ENCODE data around the gene PSMG4.
"Not testable (repeated sequence)": the region's sequence is repeated elsewhere in the genome, so short reads cannot be mapped to it uniquely, and the experiment has no call there.

Gene PSMG4

DNA sequence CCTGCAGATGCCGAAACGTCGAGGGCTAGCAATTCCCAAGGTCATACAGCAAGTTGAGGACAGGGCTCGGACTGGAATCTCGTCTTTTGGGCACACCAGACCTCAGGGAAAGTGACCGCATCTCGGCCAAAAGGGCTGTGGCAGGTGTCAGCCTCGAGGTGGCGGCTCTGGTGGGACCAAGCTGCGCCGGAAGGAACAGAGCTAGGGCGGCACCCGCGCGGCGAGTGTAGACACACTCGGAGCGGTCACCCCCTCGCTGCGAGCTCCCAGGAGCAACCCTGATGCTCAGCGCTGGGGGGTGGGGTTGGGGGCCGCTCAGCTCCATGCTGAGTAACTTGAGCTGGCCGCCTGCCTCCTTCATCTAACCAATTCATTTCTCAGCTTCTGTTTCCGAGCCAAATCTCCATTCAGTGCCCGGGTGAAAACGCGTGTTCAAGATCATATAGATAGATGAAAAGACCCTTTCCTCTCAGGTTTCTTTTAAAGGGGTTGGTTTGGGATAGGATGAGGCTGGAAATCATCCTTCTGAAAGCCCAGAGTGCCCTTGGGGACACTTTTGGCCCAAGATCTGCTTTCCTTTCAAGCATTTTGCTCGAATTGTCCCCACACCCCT lies 29.1 kb upstream of the PSMG4 start:
- no peak for DNase-seq (ENCODE audit: low read depth, low spot score)
- H3K27ac ChIP-seq: no peak overlapping the region

DNA sequence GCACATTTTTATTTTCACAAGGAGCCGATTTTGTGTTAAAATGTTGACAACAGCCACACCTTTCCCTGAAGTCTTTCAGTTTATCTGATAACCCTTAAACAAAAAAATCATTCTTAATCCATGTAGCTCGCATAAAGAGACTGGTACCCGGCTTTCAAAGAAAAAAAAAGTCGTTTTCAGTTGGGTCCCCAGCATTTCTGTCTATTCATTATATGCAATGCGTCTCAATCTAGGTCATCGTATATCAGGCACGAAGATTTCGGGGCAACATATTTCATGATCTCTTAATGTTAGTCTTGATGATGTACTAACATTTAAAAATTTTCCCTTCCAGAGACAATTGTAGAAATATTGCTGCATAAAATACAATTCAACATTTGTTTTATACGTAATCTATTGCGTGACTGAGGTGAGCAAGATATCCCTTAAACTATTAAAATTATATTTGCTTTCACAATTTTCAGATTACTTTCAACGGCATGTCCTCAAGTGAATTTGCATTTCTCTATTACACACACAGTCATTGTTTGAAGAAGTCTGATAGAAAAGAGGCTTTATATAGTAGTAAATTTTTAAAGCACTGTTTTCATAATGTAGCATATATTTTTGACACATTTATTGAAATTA lies 28.4 kb upstream of the PSMG4 start:
- no peak overlapping the region for H3K27ac ChIP-seq
- DNase-seq (ENCODE audit: low read depth, low spot score): no peak

DNA sequence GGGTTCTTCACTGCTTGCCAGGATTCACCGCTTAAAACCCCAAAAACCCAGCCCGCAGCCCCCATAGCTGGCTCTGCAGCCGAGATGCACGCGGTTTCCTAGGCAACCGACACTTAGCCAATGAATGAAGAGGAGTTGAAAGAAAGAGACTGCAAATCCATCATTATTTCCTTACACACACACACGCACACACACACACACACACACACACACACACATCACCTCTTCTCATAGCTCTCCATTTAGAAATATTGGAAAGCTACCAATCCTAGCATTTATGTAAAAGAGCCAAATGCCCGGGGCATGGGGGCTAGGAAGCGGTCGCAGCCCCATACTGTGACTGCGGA lies 27.9 kb upstream of the PSMG4 start:
- H3K27ac ChIP-seq: no peak overlapping the region
- DNase-seq (ENCODE audit: low read depth, low spot score): no peak

DNA sequence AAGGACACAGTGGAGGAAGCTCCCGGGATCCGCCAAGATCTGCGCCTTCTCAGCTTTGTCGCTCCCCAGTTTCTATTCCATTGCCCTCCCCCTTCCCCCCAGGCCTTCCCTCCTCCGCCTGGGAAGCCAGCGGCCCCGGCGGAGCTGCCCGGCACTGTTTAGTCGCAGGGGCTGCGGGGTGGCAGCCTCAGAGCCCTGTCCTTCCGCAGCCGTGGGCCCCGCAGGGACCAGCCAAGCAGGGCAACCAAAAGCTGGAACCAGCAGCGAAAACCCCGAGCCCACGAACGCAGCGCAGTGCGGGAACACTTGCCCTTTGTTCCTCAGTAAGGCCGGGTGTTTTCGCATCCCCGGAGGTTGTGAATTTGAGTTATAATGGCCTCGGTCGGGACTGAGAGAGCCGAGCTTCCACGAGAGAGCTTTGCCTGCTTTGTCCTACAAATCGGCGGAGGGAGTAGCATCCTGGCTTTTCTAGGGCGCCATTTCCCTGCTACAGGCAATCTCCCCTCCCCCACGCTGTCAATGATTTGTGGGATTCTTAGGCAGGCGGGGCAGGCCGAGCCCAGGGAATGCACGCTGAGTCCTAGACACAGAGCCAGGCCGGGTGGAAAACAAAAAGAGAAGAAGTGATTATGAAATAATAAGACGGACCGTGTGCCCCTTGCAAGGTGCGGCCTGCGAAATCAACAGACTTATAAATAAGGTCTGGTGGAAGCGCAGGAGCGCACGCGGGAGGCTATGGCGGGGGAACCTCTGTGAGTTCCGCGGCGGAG lies 27.3 kb upstream of the PSMG4 start:
- no peak overlapping the region for H3K27ac ChIP-seq
- DNase-seq (ENCODE audit: low read depth, low spot score): no peak

DNA sequence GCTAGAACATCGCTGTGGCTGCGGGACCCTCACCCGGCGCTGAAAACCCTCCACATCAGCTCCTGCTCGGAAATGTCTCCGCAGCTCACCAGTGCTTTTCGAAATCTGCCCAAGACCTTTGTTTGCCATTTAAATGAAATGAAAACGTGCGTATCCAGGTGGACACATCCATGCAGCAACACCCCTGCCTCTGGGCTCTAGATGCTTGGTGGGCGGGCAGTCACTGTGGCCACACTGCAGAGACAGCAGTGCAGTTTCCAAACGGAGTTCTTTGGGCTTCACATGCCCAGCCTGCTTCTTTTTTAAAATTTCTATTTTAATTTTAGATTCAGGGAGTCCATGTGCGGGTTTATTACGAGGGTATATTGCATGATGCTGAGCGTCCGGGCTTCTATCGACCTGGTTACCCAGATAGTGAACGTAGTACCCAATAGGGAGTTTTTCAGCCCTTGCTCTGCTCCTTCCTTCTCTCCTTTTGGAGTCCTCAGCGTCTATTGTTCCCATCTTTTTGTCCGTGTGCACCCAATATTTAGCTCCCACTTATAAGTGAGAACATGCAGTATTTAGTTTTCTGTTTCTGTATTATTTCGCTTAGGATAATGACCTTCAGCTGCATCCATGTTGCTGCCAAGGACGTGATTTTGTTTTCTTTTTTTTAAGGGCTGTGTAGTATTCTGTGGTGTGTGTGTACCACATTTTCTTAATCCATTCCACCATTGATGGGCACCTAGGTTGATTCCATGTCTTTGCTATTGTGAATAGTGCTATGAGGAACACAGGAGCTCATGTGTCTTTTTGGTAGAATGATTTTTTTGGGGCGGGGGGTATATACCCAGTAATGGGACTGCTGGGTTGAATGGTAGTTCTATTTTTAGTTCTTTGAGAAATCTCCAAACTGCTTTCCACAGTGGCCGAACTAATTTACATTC lies 26.5 kb upstream of the PSMG4 start:
- DNase-seq (ENCODE audit: low read depth, low spot score): no peak
- H3K27ac ChIP-seq: no peak overlapping the region

DNA sequence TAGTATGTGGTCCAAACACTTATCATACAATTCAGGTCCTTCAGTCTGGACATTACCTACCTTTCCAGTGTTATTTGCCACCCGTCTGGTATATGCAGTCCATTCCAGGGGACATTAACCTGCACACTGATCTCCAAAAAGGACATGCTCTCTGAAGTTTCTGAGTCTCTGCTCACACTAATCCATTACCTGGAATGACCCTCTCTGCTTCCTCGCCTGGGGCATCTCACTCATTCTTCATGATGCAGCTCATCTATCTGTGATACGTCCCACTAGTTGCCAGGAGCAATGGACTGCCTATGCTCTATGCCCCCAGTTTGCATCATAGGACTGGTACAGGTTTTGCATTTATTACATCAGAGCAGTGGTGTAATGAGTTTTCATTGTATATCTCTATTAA lies 25.4 kb upstream of the PSMG4 start:
- no peak overlapping the region for H3K27ac ChIP-seq
- no peak for DNase-seq (ENCODE audit: low read depth, low spot score)

DNA sequence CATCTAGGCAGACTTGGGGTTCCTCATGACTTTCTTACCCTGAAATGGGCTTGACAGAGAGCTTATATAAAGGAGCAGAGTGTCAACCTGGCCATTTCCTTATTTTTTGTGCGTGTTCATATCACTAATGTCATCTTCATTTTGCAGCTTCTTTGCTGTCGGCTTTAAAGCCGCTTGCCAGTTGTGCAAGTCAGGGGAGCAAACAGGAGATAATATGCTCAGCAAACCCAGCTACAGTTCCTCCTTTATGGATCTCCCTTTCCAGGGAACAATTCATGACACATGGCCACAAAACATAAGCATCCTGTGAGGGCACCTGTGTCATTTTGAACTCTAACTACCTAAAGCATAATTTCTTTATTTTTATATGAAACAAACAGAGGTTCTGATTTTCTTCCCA lies 24.8 kb upstream of the PSMG4 start:
- H3K27ac ChIP-seq: no peak overlapping the region
- no peak for DNase-seq (ENCODE audit: low read depth, low spot score)

DNA sequence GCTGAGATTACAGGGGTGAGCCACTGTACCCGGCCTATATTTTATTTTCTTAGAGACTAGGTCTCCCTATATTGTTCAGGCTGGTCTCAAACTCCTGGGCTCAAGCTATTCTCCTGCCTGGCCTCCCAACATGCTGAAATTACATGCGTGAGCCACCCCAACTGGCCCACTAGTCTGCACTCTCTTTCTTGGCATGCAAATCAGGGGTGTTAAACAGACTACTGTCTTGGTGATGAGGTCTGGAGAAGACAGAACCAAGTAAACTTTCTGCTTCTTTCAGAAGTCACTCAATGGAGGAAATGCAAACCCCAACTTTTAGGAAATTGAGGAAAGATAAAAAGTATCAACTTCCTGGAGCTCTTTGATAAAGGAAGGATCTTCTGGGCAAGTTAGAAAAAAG lies 23.3 kb upstream of the PSMG4 start:
- H3K27ac ChIP-seq: no peak overlapping the region
- DNase-seq (ENCODE audit: low read depth, low spot score): no peak

DNA sequence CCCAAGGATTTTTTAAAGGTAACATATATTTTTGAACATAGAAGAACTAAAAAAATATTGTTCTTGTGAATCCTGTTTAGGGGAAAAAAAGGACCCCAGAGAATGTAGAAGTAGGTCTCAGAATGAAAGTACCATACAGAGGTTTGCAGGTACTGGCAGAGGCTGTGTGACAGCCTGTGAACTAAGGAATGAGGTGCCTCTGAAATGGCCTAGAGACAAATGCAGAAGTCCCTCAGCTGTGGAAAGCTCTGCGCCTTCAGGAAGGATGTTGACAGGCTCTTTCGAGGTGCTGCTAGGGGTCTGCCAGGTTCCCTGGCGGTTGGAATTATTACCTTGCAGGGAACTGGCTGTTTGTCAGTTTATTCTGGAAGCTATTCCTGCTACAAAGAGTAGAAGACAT lies 22.7 kb upstream of the PSMG4 start:
- no peak for DNase-seq (ENCODE audit: low read depth, low spot score)
- H3K27ac ChIP-seq: no peak overlapping the region

DNA sequence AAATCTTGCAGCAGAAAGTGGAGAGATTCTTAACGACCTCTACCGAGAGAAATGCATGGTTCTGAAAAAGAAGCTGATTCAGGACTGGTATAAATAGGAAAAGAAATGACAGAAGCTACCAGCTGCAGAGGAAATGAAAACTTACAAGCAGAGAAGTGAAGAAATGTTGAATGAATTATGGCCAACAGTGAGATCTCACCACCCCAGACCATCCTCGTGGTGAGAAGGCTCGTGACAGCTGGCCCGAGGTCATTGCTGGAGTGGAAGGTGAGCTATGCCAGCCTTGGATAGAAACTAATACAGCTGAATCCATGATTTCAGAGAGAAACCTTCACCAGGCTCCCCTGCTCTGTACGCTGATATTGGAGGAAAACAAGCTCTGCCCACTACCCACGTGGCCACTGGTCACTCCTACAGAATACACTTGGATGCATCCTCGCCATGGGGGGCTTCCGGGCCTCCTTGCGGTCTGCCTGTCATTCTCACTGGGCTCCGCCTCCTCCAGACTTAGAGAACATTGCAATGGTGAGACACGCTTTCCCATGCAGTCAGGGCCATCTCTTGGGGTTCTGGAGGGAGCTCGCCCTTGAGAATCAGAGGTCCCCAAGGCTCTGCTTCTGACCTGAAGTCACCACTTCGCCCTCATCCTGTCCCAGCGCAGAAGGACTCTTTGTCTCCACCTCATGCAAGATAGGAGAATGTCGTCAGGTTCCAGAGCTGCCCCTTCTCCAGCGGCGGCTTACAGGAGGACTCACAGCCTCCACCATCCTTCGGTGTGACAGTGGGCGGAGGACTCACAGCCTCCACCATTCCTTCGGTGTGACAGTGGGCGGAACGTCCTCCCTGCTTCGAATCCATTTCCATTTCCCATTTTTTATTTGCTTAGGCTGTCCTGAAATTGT lies 20.7 kb upstream of the PSMG4 start:
- no peak overlapping the region for H3K27ac ChIP-seq
- no peak for DNase-seq (ENCODE audit: low read depth, low spot score)

DNA sequence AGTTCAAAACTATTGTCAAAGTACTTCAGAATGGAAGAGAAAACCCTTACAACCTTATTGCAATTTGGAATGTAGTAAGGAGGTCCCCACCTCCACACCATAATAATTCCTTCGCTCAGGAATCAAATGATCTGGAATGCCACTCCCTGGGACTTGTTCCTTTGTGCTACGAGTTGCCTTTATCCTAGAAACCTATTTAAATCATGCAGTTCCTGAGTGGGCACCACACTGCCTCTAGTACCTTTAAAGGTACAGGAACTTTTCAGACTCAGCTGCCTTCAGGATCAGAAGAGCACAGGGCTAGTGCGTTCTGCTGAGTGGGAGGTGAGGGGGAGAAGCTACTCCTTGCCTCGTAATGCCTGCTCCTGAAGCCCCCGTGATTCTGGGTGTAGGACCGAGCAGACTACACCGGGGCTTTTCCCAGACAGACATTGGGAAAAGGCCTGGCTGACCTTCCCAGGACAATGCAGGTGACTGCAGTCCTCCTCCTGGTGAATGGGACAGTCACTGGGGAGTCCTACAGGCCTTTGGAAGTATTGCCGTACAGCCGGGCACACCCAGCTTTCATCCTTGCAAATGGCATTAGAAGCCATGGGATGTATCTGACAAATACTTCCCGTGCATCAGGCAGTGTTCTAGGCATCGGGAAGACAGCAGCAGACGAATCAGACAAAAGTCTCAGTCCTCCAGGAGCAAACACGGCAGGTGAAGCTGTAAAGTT lies 19.5 kb upstream of the PSMG4 start:
- H3K27ac ChIP-seq: no peak overlapping the region
- DNase-seq (ENCODE audit: low read depth, low spot score): no peak

DNA sequence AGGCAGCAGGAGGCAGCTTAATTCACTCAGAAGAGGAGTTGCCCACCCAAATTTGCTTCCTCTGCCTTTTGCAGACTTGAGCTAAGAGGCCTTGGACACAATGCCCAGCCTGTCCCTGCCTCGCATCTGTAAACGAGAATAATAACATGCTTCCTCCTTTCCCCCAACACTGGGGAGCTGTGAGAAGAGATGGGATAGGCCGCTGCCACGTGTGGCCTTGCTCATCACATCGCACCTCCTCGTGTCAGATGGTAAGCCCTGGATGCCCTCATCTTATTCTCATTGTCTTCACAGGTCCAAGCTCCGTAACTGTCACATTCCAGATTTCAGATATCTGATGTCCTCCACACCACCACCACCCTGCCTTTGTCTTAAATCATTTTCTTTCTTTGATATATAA lies 18.2 kb upstream of the PSMG4 start:
- no peak overlapping the region for H3K27ac ChIP-seq
- DNase-seq (ENCODE audit: low read depth, low spot score): no peak

DNA sequence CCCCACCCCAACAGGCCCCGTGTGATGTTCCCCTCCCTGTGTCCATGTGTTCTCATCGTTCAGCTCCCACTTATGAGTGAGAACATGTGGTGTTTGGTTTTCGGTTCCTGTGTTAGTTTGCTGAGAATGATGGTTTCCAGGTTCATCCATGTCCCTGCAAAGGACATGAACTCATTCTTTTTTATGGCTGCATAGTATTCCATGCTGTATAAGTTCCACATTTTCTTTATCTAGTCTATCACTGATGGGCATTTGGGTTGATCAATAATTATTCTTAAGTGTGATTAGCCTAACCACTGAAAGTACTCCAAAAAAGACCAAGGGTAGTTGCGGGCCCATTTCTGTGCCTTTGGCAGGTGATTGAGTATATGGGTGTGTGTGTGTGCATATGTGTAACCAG lies 17.0 kb upstream of the PSMG4 start:
- not testable (repeated sequence) for DNase-seq (ENCODE audit: low read depth, low spot score); H3K27ac ChIP-seq

DNA sequence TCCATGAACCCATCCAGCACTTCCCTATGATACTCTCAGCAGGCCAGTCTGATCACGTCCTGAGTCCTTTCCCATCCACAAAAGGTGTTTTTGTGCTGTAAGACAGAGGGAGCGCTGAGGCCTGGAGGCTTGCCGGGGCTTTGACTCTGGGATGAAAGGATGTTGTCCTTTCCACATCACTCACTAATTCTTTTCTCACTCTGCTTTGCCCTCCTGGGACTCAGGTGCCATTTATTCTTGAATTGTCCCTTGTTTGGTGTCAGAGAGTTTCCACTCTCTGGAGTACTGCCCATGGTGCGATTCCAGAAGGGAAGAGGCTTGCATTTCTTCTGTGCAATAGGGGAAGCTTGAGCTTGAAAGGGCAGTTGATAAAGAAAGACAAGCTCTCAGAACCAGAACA lies 16.0 kb upstream of the PSMG4 start:
- no peak for DNase-seq (ENCODE audit: low read depth, low spot score)
- H3K27ac ChIP-seq: no peak overlapping the region

DNA sequence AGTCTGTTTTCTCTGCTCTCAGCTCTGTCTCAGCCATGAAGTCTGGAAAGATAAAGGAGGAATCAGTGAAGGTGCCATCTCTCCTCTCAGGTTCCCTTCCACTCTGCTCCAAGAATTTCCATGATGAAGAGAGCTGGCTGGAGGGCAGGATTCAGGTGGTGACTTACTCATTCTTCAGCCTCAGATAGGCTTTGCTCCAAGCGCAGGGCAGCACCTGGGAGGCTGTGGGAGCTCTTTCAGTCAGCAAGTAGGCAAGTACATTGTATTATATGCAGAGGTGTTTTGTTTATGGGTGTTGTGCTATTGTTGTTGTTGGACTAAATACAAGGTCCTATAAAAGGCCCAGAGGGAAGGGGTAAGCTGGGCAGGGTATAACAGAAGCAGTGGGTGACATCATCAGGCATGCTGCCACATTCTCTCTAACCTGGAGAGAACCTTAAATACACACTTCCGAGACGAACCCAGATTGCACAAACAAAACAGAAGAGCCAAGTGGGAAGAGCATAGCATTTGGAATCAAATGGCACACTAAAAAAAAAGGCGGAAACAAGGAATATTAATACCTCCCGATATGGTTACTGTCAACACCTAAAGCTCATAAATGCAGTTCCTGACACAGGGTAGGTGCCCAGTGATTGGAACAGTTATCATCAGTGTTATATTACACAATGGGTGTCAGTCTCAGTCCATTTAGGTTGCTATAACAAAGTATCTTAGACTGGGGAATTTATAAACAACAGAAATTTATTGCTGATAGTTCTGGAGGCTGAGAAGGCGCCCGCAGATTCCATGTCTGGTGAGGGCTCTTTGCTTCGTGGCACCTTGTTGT lies 14.5 kb upstream of the PSMG4 start:
- no peak overlapping the region for H3K27ac ChIP-seq
- no peak for DNase-seq (ENCODE audit: low read depth, low spot score)

DNA sequence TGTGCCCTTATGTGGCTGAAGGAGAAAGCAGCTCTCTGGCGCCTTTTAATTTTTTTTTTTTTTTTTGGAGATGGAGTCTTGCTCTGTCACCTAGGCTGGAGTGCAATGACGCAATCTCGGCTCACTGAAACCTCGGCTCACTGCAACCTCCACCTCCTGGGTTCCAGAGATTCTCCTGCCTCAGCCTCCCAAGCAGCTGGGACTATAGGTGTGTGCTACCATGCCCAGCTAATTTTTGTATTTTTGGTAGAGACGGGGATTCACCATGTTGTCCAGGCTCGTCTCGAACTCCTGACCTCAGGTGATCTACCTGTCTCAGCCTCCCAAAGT lies 13.9 kb upstream of the PSMG4 start:
- not testable (repeated sequence) for H3K27ac ChIP-seq; DNase-seq (ENCODE audit: low read depth, low spot score)

DNA sequence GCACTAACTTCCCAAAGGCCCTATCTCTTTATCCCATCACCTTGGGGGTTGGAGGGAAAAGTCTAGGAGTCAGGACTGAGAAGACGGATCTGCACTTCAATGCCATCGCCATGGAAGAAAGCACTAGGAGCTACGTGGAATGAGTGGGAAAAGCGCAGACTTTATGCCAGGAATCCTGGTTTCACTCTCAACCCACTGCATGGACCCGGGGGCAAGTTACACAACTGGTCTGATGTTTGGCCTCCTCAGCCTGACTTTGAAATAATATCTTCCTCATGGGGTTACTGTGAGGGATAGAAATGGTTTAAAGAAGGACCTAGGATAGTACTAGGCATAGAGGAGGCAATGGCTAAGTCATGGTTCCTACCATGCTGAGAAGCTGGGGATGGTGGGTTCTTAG lies 13.5 kb upstream of the PSMG4 start:
- no peak for DNase-seq (ENCODE audit: low read depth, low spot score)
- H3K27ac ChIP-seq: no peak overlapping the region

Data from epithelial cell of prostate (primary cell).